Breast epithelium (tissue), 4 donors: ENCODE results near the gene EGFLAM. TPM values are rescaled to one million over a fixed set of nuclear protein-coding genes. Genes with fewer than 3 reads are reported as not detected.

ENCODE experiments used
- DNase-seq, 2 donors: peaks; one replicate each; pipeline ENCODE4 v3.0.0-alpha.2; 2019; ENCODE audit warnings: low spot score in 2 of 2
- H3K27ac ChIP-seq, 2 donors: fragments of 200-600 bp; sonication (generic) in 1 of 2; one replicate each; pipeline ENCODE4 v1.5.1; 2016 to 2019; ENCODE audit warnings: mild to moderate bottlenecking in 1 of 2
- H3K27me3 ChIP-seq, 2 donors: fragments of 200-600 bp; sonication (generic) in 1 of 2; one replicate each; pipeline versions ENCODE4 v1.5.1 to v1.6.0; 2017 to 2019; ENCODE audit warnings: control low read depth in 1 of 2, mild to moderate bottlenecking in 1 of 2
- H3K36me3 ChIP-seq: fragments of 200-600 bp; one replicate; pipeline ENCODE4 v1.5.1; 2019
- H3K4me1 ChIP-seq, 2 donors: fragments of 200-600 bp; sonication (generic); one replicate each; pipeline ENCODE4 v1.5.1; 2016 to 2019; ENCODE audit warnings: control low read depth in 1 of 2
- H3K4me3 ChIP-seq, 3 donors: fragments of 200-600 bp; sonication (generic); 1 replicate in 2 of 3; 2 replicates in 1 of 3; pipeline ENCODE4 v1.5.1; 2016 to 2019; ENCODE audit warnings: mild to moderate bottlenecking in 3 of 3, moderate library complexity in 2 of 3
- H3K9me3 ChIP-seq, 2 donors: fragments of 200-600 bp; sonication (generic) in 1 of 2; one replicate each; pipeline ENCODE4 v1.5.1; 2016 to 2019; ENCODE audit warnings: control low read depth in 1 of 2
- POLR2A ChIP-seq: fragments of 450-650 bp; IDR thresholded peaks from one replicate; pipeline ENCODE4 v1.6.1; 2016; ENCODE audit warnings: antibody characterized with exemption, mild to moderate bottlenecking, moderate library complexity
- POLR2AphosphoS5 ChIP-seq, 3 donors: sonication (generic); formaldehyde crosslinking; IDR thresholded peaks; one replicate each; pipeline ENCODE4 v1.6.1; 2017; ENCODE audit warnings: antibody characterized with exemption in 3 of 3
- intact Hi-C: fragments of 100-400 bp; cut with DNase I; formaldehyde crosslinking; loops from one replicate; pipeline ENCODE4 v1.15.1; 2023; ENCODE audit warnings: low total_unique reads
- total RNA-seq, 3 donors: library from RNA; depleted of rRNA; stranded (reverse); fragments of >200 nt; gene quantifications; one replicate each; pipeline ENCODE4 v1.1.0, GENCODE V29; 2016
- TF ChIP-seq, protein P1 (sequence below), 3 donors: fragments of 450-650 bp; IDR thresholded peaks; one replicate each; pipeline ENCODE4 v1.5.1; 2016 to 2017; ENCODE audit warnings: antibody characterized with exemption in 3 of 3, mild to moderate bottlenecking in 3 of 3, moderate library complexity in 3 of 3

Gene EGFLAM
- total RNA-seq, 3 donors from 2014 or later = 19.5 to 31.5 (median 30.5) TPM

DNA sequence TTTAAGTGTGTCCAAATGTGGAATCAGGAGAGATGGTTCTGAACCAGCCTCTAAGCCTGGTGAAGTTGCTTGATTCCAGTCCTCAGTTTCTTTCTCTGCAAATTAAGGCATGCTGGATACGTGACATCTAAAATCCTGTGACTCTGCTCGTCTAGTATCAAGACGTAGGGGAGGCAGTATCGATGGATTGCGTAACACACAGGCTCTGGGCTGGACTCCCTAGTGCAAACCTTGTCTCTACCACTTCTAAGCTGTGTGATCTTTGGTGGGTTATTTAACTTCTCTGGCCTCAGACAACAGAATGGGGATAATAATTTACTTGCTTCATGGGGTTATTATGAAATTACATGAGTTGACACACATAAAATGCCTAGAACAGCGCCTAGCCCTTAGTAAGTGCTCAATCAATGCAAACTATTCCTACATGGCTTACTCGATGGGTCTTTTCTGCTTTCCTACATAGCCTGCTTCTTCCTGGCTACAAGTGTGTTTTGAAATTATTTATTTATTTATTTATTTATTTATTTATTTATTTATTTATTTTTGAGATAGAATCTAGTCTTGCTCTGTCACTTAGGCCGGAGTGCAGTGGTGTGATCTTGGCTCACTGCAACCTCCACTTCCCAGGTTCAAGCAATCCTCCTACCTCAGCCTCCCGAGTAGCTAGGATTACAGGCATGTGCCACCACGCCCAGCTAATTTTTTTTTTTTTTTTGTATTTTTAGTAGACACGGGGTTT, 102.1 kb downstream of the EGFLAM start:
- no peaks in the 10 kb centered on the region for H3K9me3 ChIP-seq
- H3K27ac ChIP-seq = no peak overlapping the region
- no peak for TF ChIP-seq POLR2A
- no peak for TF ChIP-seq POLR2AphosphoS5 (IDR thresholded peaks at IDR 0.05)
- TF ChIP-seq, protein P1, sequence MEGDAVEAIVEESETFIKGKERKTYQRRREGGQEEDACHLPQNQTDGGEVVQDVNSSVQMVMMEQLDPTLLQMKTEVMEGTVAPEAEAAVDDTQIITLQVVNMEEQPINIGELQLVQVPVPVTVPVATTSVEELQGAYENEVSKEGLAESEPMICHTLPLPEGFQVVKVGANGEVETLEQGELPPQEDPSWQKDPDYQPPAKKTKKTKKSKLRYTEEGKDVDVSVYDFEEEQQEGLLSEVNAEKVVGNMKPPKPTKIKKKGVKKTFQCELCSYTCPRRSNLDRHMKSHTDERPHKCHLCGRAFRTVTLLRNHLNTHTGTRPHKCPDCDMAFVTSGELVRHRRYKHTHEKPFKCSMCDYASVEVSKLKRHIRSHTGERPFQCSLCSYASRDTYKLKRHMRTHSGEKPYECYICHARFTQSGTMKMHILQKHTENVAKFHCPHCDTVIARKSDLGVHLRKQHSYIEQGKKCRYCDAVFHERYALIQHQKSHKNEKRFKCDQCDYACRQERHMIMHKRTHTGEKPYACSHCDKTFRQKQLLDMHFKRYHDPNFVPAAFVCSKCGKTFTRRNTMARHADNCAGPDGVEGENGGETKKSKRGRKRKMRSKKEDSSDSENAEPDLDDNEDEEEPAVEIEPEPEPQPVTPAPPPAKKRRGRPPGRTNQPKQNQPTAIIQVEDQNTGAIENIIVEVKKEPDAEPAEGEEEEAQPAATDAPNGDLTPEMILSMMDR (IDR thresholded peaks at IDR 0.05) = no peak
- no peaks in the 10 kb centered on the region for H3K4me1 ChIP-seq
- DNase-seq = no peak
- no peaks in the 10 kb centered on the region for H3K27me3 ChIP-seq
- no peaks in the 10 kb centered on the region for H3K36me3 ChIP-seq
- intact Hi-C loops = no loop called here
- no peak overlapping the region for H3K4me3 ChIP-seq

DNA sequence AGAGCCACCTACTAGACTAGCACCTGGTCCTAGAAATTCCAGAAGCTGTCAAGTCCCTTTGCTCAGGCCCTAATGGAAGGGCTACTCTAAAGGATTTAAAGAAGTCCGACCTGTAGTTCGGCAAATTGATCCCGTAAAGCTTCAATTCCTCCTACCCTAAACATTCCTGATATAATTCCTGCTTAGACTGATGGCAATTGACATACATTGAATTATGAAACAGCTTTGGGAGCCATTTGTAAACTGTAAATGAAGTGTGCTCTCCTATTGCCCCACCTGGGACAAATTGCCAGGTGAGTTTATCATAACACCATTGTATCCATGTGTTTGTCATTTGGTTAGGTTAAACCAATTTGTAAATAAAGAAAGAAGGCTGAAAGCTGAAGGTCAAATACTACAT, 104.4 kb downstream of the EGFLAM start:
- DNase-seq = no peak
- intact Hi-C loops = no loop called here
- H3K27ac ChIP-seq = no peak overlapping the region
- H3K4me3 ChIP-seq = no peak overlapping the region
- TF ChIP-seq POLR2AphosphoS5 (IDR thresholded peaks at IDR 0.05) (no peak), POLR2A (no peak)
- TF ChIP-seq, protein P1 (IDR thresholded peaks at IDR 0.05) = no peak
- no peaks in the 10 kb centered on the region for H3K9me3 ChIP-seq
- no peaks in the 10 kb centered on the region for H3K27me3 ChIP-seq
- H3K4me1 ChIP-seq = no peaks in the 10 kb centered on the region
- no peaks in the 10 kb centered on the region for H3K36me3 ChIP-seq

DNA sequence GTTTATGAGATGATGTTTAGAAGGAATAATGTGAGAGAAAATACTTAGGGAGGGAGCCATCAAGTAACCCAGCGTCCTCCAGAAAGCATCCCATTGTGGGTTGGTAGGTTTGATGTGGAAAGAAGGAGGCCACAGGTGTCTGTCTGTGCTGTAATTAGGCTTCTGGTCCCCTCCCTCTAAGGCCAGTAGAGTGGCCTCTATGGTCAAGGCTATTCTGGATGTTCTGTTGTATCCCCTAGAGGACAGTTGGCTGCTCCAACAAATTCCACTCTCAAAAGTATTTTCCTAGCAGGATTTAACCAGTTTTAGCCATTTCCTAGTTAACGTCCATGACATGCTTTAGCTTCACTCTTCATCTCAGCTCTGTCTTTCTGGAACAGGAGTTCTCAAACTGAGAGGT, 106.5 kb downstream of the EGFLAM start:
- intact Hi-C loops = no loop called here
- Histone ChIP-seq H3K27me3 (no peaks in the 10 kb centered on the region), H3K9me3 (no peaks in the 10 kb centered on the region), H3K4me3 (no peak overlapping the region), H3K27ac (no peak overlapping the region), H3K36me3 (no peaks in the 10 kb centered on the region), H3K4me1 (no peaks in the 10 kb centered on the region)
- TF ChIP-seq POLR2AphosphoS5 (IDR thresholded peaks at IDR 0.05) (no peak), POLR2A (no peak)
- TF ChIP-seq, protein P1 (IDR thresholded peaks at IDR 0.05) = no peak
- no peak for DNase-seq

DNA sequence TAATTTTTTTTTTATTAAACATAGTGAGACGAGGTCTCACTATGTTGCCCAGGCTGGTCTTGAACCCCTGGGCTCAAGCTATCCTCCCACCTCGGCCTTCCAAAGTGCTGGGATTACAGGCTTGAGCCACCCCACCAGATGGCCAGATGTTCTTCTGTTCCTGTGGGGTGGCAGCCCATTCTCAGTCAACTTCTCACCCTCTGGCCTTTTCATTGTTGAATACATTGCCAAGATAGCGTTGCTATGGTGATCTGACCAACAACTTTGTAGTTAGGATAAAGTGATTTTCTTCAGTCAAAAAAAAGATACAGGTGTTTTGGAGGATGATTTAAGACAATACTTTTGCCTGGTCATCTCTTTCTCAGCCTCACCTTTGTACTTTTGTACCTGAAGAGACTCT, 109.1 kb downstream of the EGFLAM start:
- no peak for DNase-seq
- Histone ChIP-seq H3K36me3 (no peaks in the 10 kb centered on the region), H3K27me3 (no peaks in the 10 kb centered on the region), H3K27ac (no peak overlapping the region), H3K4me1 (no peaks in the 10 kb centered on the region), H3K4me3 (no peak overlapping the region), H3K9me3 (no peaks in the 10 kb centered on the region)
- TF ChIP-seq POLR2A = no peak
- TF ChIP-seq, protein P1 (IDR thresholded peaks at IDR 0.05) = no peak
- no peak for TF ChIP-seq POLR2AphosphoS5 (IDR thresholded peaks at IDR 0.05)
- intact Hi-C loops = no loop called here

- TF ChIP-seq, protein P1 (IDR thresholded peaks at IDR 0.05) = no peak
- TF ChIP-seq POLR2AphosphoS5 (IDR thresholded peaks at IDR 0.05) (no peak), POLR2A (no peak)
- H3K36me3 ChIP-seq = no peaks in the 10 kb centered on the region
- no peaks in the 10 kb centered on the region for H3K27me3 ChIP-seq
- no peaks in the 10 kb centered on the region for H3K9me3 ChIP-seq
- H3K4me3 ChIP-seq = no peak overlapping the region
- H3K27ac ChIP-seq = no peak overlapping the region
- H3K4me1 ChIP-seq = no peaks in the 10 kb centered on the region
- no peak for DNase-seq
- intact Hi-C loops = no loop called here
Measured at GRCh38 chr5:38367966-38368365, 109.6 kb downstream of the EGFLAM start.
